NCI-H774 (cell line): Measurements from ENCODE around the gene CTU1.

Experiments
- DNase-seq: peaks from one replicate; lab custom pipeline; 2025; lab: John Stamatoyannopoulos, UW

CTU1 gene

GRCh38 chr19:51103926-51104341 lies 4.3 kb downstream of the CTU1 start:
- no peak for DNase-seq

DNA sequence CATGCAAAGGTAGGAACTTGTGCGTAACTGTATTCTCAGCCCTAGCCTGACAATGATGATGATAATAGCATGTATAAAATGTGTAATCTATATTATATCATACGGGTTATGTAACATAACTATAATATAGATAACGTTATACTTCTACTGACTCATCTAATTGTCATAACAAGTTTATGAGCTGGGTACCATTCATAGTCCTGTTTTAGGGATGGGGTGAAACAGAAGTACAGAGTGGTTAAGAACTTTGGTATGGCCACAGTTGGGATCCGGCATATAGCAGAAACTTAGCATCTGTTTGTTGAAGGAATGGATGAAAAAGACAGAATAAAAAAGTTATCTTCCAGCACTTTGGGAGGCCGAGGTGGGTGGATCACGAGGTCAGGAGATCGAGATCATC lies 5.2 kb downstream of the CTU1 start:
- no peak for DNase-seq

GRCh38 chr19:51101171-51101865 lies 6.9 kb downstream of the CTU1 start:
- DNase-seq, result no peak

- DNase-seq, result no peak
These were observed 7.6 kb downstream of the CTU1 start for GRCh38 chr19:51100601-51101000.

- no peak for DNase-seq
These were observed 9.2 kb downstream of the CTU1 start for GRCh38 chr19:51099047-51099382.

GRCh38 chr19:51098365-51099046 lies 9.7 kb downstream of the CTU1 start:
- DNase-seq, result no peak

DNA sequence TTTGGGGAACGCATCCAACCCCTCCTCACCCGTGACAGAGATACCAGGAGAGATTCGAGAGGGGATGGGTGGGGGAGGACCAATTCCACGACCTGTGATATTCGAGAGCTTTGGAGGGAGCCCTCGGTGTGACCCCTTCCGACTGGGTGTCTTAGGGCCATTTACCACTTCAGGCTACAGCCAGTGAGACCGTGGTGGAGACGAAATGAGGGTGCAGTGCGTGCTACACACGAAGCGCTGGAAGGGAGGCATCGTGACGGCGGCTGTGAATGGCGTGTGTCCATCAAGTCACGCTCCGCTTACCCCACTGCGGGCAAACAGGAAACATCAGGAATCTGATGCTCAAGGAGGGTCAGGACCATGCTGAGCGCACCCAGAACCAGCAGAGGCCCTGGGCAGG lies 10.4 kb downstream of the CTU1 start:
- DNase-seq, result no peak

DNA sequence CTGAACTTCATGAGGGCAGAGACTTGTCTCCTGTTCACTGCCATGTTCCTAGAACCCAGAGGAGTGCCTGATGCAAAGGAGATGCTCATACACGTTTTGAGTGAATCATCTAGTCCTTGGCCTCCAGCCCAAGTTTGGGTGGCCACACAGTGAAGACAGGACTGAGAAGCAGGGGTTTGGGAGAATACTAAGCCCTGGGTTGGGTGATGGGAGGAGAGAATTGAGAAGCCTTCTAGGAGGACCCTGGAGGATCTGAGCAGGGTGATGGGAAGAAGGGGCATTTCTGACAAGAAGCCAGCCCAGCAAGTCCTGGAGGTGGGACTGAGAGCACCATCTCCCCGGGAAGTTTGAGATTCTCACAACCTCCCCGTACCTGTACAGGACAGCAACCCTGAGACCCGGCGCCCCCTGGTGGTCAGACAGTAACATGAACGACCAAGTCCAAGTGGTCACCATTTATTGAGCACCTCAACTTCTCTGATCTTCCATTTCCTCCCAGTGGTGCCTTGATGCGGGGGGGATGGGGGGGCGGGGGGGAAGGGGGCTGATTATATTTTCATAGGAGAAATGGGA lies 11.0 kb downstream of the CTU1 start:
- DNase-seq, result peak; percentile 30

GRCh38 chr19:51096473-51097165 lies 11.6 kb downstream of the CTU1 start:
- DNase-seq, result no peak

GRCh38 chr19:51094696-51095279 lies 13.4 kb downstream of the CTU1 start:
- peak; percentile 6 for DNase-seq

DNA sequence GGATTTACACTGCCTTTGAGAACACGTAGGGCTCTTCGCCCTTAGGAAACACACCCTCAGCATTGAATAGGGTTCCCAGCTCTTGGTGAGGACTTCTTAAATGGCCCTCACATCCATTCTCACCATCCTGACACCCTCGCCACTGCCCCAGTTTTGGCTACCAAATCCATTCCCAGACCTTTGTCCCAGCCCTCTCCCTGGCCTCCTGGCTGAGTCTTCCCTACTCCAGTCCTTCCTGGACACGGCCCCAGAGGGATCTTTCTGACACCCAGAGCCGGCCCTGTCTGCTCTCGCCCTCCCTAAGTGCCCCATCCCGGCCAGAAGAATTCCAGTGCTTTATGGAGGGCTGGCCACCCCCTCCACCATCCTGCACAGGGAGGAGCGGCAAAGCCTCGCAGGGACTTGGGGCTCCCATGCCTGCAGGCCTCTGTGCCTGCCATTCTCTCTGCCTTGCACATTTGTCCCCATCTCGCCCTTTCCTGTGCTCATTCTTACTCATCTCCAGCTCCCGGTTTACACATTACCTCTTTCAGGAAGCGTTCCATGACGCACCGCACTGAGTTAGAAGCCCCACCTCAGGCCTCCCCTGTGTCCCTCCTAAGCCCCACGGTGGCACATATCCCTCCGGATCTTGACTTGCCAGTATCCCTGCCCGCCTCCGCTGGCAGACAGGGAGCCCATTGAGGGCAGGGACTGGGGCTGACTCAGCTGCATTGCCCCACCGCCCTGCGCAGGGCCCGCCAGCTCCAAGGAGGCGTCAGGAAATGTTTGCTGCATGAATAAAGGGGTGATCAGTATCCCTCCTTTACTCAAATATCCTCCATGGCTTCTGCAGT lies 14.5 kb downstream of the CTU1 start:
- no peak for DNase-seq

DNA sequence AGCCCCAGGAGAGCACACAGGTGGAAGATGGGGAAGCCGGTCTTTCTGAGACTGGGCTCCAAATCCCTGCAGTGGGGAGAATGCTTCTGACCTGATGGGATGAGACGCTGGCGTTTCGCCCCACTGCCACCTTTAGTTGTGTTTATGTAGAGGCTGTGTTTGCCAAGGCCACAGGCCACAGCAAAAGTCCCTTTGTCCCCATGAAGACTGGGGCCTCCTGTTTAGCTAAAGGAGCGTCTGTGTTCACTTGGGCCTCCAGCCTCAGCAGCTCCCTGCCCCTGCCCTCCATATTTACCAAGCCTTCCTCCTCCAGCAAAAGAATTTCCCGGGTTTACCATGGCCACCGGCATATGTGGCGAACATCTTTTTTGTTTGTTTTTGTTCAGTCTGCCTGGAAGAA lies 15.1 kb downstream of the CTU1 start:
- DNase-seq, result no peak

GRCh38 chr19:51091895-51092873 lies 16.0 kb downstream of the CTU1 start:
- no peak for DNase-seq

- no peak for DNase-seq
These were observed 17.1 kb downstream of the CTU1 start for GRCh38 chr19:51091126-51091525.

GRCh38 chr19:51090471-51090870 lies 17.7 kb downstream of the CTU1 start:
- no peak for DNase-seq

GRCh38 chr19:51089786-51090185 lies 18.4 kb downstream of the CTU1 start:
- DNase-seq, result no peak

- DNase-seq, result peak; percentile 61
These were observed 21.9 kb downstream of the CTU1 start for GRCh38 chr19:51086153-51086850.

- DNase-seq, result no peak
These were observed 23.7 kb downstream of the CTU1 start for GRCh38 chr19:51084505-51084904.

- DNase-seq, result no peak
These were observed 24.4 kb downstream of the CTU1 start for GRCh38 chr19:51083783-51084182.

GRCh38 chr19:51083181-51083580 lies 25.0 kb downstream of the CTU1 start:
- DNase-seq, result no peak
